GM19468 (cell line): ENCODE measurements around the gene EFCAB11.

ENCODE experiments used
- ATAC-seq: cut with Tn5 transposase; IDR thresholded peaks from one replicate; pipeline ENCODE4 v1.9.1; 2021; ENCODE audit warnings: mild to moderate bottlenecking, moderate library complexity, moderate number of reproducible peaks; ENCODE audit not compliant: unreplicated experiment; ENCODE audit errors: extremely low read depth

The EFCAB11 gene

DNA sequence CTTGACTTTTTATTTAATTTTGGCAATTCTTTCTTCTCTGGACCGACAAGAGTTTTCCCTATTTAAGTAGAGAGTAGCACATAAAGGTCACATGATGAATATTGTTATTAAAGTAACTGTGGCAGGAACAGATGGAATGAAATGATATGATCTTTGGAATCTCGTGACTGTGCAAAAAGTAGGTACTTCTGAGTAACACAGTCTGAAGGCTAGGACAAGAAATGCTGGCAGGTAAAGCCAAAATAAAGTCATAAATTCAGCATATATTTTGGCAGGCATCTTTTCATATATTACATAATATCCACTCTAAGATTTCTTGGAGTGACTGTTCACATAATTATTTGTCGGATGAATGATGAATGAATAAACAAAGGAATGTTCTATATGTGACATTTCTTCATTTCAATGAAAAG, 121.4 kb downstream of the EFCAB11 start:
- ATAC-seq = no peak

DNA sequence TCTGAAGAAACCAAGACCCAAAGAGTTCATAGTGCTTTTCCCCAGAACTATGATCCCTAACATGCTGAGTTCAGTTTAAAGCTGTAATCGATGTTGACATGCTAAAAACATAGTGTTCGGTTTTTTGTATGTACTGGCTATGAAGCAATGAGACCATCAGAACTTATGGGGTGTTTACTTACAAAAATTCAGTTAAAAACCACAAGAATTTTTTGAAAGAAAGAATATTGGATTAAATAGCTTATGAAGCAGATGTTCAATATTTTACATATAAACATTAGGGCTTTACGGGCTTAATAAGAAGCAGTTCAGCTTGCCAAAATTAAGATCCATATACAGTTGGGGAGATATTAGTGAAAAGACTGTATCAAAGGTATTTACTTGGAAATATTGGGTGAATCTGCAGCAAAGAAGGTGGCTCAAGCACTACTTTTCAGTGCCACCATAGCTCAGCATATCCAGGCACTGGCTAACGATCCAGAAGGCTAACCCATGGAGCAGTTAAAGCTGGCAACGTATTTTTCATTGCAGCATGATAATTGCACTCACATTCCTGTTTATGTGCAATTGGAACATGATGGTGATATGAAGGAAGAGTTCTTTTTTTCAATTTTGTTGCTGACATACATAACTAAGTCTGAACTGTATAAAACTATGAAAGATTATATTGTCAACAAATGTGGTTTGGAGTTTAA, 125.9 kb downstream of the EFCAB11 start:
- no peak for ATAC-seq

DNA sequence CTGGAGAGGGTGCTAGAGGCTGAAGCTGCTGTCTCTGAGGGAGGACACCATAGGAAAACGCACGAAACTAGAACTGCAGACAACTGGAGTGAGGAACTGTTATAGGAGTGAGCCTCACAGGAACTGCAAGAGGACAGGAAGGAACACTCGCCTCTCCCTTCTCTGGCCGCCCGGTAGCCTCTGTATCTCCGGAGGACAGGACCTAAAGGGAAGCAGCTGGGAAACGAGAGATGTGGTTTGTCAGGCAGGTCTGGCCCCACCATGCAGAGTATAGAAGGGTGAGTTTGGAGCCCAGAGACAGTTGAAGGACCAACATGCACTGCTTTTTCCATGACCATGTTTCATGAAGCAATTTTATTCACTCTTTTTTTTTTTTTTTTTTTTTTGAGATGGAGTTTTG, 127.3 kb downstream of the EFCAB11 start:
- ATAC-seq = no peak

DNA sequence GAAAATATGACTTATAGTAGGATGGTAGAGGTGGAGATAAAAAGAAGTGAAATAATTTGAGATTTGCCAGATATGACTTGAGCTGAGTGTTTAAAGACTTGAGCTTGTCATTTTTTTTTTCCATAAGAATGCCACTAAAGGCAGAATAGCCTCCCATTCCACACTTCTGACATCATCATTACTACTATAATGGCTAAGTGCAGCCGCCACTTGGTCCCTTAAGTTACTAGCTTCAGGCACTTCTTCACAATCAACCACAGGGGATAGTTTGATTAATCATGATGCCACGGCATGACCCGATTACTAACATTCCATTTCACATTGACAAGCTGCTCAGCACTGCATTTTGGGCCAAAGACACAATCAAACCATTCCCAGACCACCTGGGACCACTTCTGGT, 127.9 kb downstream of the EFCAB11 start:
- no peak for ATAC-seq

DNA sequence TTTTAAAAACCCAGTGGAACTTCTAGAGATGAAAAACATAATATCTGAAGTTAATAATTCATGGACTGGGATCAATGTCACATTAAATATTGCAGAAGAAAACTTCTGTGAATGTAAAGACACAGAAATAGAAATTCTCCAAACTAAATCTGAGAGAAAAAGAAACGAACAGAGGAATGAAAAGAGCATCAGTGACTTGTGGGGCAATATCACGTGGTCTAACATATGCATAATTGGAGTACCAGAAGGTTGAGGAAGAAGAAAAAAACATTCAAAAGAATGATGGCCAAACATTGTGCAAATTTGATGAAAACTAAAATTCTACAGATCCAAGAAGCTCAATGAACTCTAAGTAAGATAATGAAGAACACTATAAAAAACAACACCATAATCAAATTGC, 130.8 kb downstream of the EFCAB11 start:
- no peak for ATAC-seq

DNA sequence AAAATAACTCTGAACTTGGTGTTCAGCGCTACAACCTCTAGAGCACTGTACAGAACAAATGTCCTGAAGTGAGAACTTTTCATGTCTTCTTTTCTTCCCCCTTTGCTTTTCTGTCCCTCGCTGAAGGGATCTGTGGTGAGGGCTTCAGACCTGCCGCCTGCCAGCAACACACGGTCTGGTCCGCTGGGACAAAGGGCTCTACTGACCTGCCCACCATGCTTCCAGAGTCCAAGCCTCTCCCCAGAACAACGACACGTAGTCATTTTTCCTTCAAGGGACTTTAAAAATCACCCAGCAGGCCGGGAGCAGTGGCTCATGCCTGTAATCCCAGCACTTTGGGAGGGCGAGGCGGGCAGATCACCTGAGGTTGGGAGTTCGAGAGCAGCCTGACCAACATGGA, 140.4 kb downstream of the EFCAB11 start:
- no peak for ATAC-seq

DNA sequence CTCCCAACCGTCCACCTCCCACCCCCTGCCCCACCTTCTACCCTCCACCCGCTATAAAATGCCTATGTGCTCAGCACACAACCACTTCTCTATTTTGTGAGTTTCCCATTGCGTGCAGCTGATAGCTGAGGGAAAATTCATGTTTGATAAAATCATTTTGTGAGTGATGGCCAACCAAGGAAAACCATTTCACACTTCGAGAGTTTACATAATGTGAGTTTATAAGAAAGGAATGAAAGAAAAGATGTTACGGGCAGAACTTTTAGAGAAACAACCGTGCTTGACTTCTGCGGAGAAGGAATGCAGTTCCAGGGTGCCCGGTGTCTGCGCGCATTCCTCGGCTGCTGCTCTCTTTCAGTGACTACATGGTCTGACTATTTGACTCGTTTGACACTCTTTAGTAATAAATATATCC, 140.9 kb downstream of the EFCAB11 start:
- no peak for ATAC-seq

DNA sequence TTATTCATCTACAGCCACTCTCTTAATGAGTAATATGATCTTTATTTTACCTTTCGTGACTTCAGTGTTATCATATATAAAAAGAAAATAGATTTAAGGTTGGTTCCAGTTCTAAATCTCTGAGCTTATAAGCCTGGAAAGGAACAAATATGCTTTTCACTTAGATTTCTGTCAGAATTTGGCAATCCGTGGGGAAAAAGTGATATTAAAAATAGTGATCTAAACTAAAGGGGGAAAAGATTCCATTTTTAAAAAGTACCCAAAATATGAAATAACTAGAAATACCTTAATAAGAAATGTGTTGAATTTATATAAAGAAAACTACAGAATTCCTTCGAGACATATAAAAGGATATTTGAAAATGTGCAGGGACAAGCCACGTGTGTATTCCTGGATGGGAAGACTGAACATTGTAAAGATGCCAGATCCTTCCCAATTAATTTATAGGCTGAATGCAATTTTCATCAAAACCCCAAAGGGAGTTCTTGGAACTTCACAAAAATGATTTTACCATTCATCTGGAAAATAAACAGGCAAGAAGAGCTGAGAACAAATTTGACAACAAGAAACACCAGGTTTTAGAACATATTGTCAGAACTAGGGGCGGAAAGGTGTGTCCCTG, 142.5 kb downstream of the EFCAB11 start:
- ATAC-seq = no peak

DNA sequence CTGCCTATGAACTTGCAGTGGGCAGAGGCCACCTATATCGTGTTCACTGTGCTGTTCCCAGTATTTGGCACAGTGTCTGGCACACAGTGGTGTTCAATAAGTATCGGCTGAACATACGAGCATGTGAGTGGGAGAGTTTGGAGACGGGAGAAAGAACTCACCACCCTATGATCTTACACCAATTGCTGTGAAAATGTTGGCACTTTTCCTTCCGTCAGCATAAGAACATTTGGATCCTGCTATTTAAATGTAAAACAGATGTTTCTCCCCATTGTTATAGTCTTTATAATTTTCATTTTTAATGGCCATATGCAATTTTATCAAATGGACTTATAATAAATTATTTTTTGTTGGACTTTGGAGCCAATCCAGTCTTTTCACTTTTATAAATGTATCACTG, 144.4 kb downstream of the EFCAB11 start:
- no peak for ATAC-seq

DNA sequence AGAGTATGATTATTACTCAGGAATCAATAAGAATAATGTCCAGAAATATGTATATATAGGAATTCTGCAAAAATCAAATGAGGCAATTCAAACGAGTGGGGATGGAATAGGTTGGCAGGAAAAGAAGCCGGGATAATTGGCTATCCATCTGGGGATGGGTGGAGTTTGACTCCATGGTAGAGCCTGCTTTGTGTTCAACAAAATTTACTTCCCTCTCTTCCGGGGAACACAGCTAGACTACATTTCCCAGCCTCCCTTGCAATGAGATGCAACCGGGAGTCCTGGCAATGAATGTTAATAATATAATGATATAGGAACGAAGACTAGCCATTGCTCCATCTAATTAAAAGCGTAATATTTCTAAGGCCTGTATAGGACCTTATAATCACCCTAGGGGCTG, 146.6 kb downstream of the EFCAB11 start:
- ATAC-seq = no peak

DNA sequence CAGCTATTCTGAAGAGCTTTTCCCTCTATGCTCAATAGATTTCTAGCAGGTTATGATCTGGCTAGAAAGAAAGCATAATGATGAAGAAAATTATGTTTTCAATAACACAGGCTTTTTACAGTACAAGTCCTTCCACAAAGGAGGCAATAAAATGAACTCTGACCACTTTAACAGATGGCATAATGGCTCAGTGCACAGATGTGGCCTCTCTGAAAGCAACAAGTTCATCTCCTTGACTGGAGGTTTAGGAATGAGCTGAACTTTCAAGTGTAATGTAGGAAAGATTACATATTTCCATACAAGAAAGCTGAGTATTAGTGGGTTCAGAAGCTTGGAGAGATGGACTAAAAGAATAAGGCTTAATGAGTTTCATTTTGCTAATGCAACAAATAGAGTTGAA, 147.4 kb downstream of the EFCAB11 start:
- no peak for ATAC-seq

DNA sequence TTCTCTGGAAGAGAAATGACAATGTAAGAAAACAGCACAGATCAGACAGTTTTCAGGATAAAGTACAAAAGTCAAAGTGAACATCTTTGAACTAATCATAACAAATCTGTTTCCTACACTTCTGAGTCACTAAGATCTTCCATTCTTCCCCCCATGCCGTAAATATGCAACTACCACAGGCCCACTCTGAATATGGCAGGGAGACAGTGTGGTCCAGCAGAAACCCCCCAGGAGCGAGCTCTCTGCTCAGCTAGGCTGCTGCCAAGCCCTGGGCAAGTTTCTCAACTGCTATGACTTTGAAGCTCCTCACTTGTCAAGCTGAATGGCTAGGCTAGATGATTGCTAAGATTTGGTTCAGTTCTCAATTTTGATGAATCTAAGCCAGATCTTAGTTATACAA, 148.1 kb downstream of the EFCAB11 start:
- ATAC-seq = no peak

DNA sequence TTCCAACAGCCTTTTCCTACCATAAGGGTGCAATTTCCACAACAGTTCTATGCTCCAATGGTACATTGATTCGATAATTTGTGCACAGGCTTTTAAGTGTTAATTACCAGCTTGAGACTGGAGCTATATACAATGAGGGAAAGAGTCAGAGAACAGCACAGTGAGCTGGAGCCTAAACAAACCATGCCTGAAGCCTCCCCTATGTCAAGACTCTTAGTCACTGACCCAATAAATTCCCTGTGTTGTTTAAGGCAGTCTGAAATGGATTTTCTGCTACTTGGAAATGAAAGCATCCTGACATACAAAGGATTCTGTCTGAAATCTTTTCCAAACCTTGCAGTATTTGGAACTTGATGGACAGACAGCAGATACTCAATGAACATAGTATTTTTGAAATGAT, 149.0 kb downstream of the EFCAB11 start:
- ATAC-seq = no peak

DNA sequence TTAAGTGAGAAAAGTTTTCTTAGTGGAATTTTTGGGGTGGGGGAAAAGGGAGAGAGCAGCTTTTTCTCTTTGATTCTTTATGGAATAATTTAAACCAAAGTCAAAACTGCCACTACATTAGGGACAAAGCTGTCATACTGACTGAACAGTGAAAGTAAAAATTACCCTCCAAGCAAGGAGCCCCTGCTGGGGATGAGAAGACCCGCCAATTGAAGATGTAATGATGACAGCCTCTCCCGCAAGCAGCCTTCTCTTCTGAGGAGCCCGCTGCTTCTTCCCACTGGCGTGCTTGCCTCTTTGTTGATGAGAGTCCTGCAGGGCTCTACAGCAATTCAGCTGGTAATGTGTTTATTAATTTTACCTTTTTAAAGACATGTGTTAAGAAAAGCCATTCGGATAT, 151.0 kb downstream of the EFCAB11 start:
- no peak for ATAC-seq

DNA sequence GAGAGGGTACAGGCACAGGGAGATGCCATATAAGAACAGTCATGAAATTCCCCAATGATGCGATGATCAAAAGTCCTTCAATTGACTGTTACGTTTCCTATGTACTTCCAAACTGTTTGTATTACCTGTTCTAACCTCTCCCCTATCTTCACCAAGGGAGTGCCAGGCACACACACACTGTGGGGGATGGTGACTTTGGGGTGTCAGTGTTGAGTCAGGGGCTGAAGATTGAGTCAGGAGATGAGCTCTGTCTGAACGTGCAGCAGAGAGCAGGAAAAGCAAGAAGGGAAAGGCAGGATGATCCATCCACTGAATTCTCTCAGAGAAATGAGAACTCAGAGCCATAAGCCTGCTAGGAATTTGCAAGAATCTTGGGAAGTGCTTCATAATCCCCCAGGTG, 153.4 kb downstream of the EFCAB11 start:
- no peak for ATAC-seq

DNA sequence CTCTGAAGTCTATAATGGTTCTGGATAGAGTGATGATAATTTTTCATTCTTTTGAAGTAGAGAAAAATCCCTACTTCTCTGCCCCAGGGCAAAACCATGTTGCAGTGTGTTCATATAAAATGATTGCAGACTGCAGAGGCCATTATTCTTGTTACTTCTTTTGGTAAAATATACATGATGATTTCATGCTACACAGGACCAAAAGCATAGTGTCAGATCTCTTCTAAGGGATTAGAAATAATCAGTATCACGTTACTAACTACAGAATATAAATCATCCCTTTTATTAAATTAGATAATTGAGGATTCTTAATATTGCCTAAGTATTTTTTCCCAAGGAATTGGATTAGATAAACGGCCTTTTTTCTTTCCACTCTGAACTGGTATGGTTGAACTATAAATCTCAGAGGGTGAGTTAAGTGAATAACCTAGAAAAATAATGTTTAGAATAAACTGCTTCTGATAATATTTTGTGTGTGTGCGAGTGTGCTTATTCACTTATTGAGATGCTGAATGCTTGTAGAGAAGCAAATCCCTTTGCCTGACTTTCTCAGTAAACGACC, 156.2 kb downstream of the EFCAB11 start:
- no peak for ATAC-seq

DNA sequence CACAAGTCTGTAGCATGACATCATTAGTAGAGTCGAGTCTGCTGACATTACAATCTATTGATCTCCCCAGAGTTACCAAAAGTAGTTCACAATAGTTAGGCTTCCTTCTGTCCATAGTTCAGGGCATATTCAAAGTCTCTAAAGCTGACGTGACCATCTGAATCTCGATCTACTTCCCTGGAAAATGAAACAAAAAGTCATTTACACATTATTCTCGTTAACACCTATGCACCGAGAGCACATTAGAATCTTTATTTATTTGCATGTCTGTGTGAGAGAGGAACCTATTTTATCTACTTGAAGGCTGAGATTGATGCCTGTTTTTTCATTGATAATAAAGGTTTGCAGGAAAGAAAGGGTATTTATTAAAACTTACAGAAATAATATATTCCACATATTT, 157.4 kb downstream of the EFCAB11 start:
- no peak for ATAC-seq

DNA sequence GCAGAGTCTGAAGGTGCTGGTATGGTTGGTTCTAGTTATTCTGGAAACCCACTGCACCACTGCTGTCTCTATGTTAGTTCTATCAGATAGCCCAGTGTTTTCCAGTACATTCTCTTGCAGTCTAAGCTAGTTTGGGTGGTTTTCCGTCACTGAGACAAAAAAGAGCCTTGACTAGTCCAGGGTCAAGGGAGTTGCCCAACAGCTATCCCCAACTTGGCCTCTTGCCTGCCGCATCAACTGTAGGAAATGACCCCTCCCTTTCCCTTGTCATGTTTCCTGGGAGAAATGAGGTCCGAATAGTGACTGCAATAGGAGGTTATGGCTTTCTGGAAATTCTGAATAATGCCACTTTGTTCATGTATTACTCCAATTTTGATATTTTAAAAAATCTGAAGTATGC, 160.4 kb downstream of the EFCAB11 start:
- no peak for ATAC-seq

DNA sequence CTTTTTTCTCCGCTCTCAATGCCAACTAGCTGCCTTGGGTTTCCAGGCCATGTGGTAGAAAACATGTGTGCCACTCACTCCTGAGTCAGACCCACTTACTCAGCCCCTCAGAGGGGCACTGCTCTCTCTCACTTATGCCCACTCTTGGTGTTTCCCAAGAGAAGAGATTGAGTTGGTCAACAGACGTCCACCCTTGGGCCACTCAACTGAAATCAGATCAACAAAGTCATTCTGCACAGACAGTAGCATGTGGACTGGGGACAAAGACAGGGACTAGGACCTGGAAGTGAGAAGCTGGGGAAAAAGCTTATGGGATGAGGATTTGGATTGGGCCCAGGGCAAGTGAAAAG, 161.2 kb downstream of the EFCAB11 start:
- ATAC-seq = no peak

DNA sequence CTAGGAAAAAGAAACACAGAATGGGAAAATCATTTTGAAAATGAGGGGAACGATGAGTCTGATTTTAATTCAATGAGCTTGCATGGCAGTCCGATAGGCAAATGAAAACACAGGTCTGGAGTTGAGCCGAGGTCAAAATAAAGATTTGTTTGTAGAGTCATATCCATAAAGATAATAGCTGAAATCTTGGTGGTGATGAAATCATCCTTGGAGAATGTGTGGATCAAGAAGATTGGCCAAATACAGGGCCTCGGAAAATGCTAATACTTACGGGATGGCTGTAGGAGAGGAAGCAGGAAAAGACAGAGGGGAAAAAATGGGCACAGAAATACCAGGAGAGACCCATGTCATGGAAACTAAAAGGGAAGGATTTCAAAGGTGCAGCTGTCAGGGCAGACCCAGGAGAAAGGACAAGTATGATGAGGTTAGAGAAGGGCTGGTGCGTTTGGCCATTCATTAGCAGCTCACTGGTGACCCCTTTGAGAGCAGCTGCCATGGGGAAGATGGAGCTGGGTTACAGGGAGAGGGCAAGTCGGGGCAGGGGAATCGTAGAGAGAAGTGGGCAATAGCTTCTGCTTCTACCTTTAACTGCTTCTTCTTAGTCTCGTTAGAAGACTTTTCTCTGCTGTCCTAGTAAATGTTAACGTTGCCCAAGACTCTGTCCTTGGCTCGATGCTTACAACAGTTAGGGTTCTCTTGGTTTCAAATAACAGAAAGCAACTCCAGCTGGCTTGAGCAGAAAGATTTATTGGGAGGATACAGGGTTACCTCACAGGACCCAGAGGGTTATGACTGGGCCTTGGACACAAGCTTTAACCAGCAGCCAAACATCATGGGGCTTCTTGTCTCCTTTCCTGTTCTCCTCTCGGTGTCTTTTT, 161.8 kb downstream of the EFCAB11 start:
- ATAC-seq = no peak

DNA sequence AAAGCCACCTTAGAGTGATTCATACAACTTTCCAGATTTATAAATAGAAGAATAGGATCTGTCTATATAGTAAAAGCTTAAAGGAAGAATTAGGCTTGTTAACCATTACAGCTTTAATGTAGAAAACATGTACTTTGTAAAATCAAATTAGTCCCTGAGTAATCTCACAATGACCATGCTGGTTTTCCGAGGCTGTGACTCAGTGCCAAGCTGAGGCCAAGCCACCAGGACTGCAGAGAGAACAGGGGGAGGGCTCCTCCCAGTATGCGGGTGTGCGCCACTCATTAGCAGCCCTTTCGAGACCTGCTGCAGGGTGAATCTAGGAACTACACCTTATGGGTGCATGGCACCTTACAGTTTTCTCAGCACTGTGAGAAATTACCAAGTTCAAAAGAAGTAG, 167.0 kb downstream of the EFCAB11 start:
- ATAC-seq = no peak
